ENCODE results near the gene INSR. TPM values are rescaled to one million over a fixed set of nuclear protein-coding genes. Genes with fewer than 3 reads are reported as not detected.

Gene INSR
- total RNA-seq, result 85.7 TPM

DNA sequence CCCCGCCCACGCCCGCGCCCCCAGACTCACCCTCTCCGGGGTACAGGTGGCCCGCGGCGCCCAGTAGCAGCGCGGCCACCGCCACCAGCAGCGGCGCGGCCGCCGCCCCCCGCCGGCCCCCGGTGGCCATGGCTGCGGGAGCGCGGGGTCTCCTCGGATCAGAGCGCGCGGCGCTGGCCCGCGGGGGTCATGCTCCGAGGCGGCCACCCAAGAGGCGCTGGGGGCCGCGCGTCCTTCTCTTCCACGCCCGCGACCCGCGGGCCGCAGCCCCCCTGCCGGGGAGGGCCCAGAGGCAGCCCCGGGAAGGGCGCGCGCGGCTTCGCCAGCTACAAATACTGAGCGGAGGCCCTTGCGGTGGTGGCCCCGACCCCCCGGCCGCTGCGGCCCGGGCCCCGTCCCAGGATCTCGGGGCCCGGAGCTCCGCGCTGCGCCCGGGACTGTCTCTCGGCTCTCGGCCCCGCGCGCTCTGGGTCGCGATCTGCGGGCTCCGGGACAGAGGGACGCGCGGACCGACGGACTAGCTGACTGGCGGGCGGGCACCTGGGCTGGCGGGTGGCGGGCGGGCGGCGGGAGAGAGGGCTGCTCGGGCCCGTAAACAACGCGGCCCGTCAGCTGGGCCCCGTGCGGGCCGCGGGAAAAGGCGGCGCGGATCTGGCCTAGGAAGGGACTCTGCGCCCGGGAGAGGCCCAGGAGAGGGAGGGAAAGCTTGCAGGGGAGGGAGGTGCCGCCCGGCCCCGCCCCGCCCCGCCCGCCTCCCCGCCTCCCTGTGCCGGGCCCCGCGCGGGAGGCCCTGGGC lies at the start of gene INSR:
Gene INSR (minus strand): TSS at position 653 of the 796 bp plus-strand sequence. CDS start 523 bp downstream, at position 130.

DNA sequence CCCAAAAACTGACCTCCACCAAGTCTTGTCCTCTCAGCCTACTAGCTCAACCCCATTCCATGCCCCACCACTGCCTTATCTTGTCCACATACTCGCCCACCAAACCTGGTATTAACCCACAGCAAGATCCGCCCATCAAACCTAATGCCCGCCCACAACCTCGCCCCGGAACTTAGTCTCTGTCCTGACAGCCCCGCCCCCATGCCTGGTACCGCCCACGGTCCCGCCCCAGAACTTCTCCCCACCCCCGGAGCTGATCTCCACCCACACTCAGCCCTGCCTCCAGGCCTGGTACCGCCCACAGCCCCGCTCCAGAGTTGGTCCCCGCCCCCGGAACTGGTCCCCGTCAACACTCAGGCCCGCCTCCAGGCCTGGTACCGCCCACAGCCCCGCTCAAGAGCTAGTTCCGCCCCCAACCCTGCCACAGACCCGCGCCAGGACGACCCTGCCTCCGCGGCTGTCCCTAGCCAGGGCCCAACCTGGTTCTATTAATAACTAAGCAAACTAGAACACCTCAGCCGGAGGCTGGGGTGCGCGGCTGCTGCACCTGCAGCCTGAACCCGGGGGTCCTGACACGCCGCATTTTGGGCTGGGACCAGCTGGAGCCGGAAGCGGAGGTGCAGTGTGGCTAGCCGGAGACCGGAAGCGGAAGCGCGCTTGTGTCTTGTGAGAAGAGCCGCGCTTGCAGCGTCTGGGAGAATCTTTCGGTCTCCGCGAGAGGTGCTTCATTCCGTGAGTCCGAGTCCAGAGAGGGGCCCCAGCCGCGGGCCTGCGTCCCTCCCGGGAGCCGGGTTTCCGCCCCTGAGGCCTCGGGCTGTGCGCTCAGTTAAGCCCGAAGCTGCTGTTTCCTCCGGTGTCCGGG lies 224.9 kb downstream of the INSR start, which contains the start of gene ZNF557:
Gene ZNF557 (plus strand): TSS at position 662 of the 862 bp plus-strand sequence. CDS start 5,372 bp downstream, outside the sequence.

Other genes starting within 250 kb of the INSR start
- gene MBD3L2, start 245.1 kb downstream of the INSR start, total RNA-seq, result not detected
- not detected for gene MBD3L3, start 235.7 kb downstream of the INSR start, total RNA-seq
- 13.8 TPM for gene ZNF557, start 224.7 kb downstream of the INSR start, total RNA-seq
- gene ARHGEF18, start 54.5 kb upstream of the INSR start, total RNA-seq, result 38.8 TPM
- gene PEX11G, start 194.6 kb upstream of the INSR start, total RNA-seq, result 4.7 TPM
- 34.9 TPM for gene ZNF358, start 221.7 kb upstream of the INSR start, total RNA-seq
- gene MCOLN1, start 228.2 kb upstream of the INSR start, total RNA-seq, result 21.1 TPM
- 52.2 TPM for gene PNPLA6, start 241.3 kb upstream of the INSR start, total RNA-seq

Data from metanephros (tissue), 1 donor.